GM12878 (cell line): ENCODE results near the gene ADAMTS13. TPM values are rescaled to one million over a fixed set of nuclear protein-coding genes. Genes with fewer than 3 reads are reported as not detected.

Source experiments
- ATF3 ChIP-seq: IDR thresholded peaks from 2 replicates; pipeline ENCODE4 v1.6.1; 2011; ENCODE audit warnings: low read depth, mild to moderate bottlenecking, low read length, moderate library complexity, borderline replicate concordance; ENCODE audit errors: extremely low read depth
- BCL11A ChIP-seq: IDR thresholded peaks from 2 replicates; pipeline ENCODE4 v1.6.1; 2011; ENCODE audit warnings: low read depth, low read length
- CHD2 ChIP-seq: IDR thresholded peaks from 2 replicates; pipeline ENCODE4 v1.6.1; 2011; ENCODE audit warnings: low read depth, low read length, improper control_type of control experiment, borderline replicate concordance
- DPF2 ChIP-seq: fragments of 450-650 bp; IDR thresholded peaks from 2 replicates; pipeline ENCODE4 v1.6.1; 2017; ENCODE audit warnings: mild to moderate bottlenecking
- EGR1 ChIP-seq, 2 experiments: IDR thresholded peaks; 1 replicate in 1 of 2; 2 replicates in 1 of 2; pipeline ENCODE4 v1.6.1; 2011 to 2012; ENCODE audit warnings: low read depth in 2 of 2, low read length in 2 of 2, borderline replicate concordance in 1 of 2, mild to moderate bottlenecking in 1 of 2, moderate library complexity in 1 of 2
- ETV6 ChIP-seq, 2 experiments: fragments of 450-650 bp in 1 of 2; IDR thresholded peaks in 1 of 2; conservative IDR thresholded peaks in 1 of 2; 2 replicates each; pipeline ENCODE4 v1.6.1; 2014; ENCODE audit warnings: antibody characterized with exemption in 1 of 2, borderline replicate concordance in 1 of 2, low read depth in 1 of 2, mild to moderate bottlenecking in 1 of 2, moderate library complexity in 1 of 2
- HDGF ChIP-seq: fragments of 450-650 bp; IDR thresholded peaks from 2 replicates; pipeline ENCODE4 v1.6.1; 2016; ENCODE audit warnings: antibody characterized with exemption
- KDM1A ChIP-seq: fragments of 200-600 bp; sonication (generic); IDR thresholded peaks from 2 replicates; pipeline ENCODE4 v1.6.1; 2016; ENCODE audit warnings: borderline replicate concordance
- MYC ChIP-seq: IDR thresholded peaks from 2 replicates; pipeline ENCODE4 v1.6.1; 2011; ENCODE audit warnings: mild to moderate bottlenecking, low read length, moderate library complexity, inconsistent platforms; ENCODE audit not compliant: insufficient read depth, insufficient replicate concordance, insufficient read length, severe bottlenecking
- NKRF ChIP-seq: fragments of 450-650 bp; conservative IDR thresholded peaks from 2 replicates; pipeline ENCODE4 v1.6.1; 2017; ENCODE audit warnings: mild to moderate bottlenecking, moderate library complexity
- PAX5 ChIP-seq: IDR thresholded peaks from 2 replicates; pipeline ENCODE4 v1.6.1; 2011; ENCODE audit warnings: low read depth, low read length, borderline replicate concordance
- SMC3 ChIP-seq: IDR thresholded peaks from 2 replicates; pipeline ENCODE4 v1.6.1; 2011; ENCODE audit warnings: low read length, improper control_type of control experiment, borderline replicate concordance
- SUPT20H ChIP-seq: IDR thresholded peaks from 2 replicates; pipeline ENCODE4 v1.6.1; 2011; ENCODE audit warnings: low read depth, mild to moderate bottlenecking, low read length, moderate library complexity, borderline replicate concordance; ENCODE audit not compliant: control insufficient read depth
- TBL1XR1 ChIP-seq: IDR thresholded peaks from 2 replicates; pipeline ENCODE4 v1.6.1; 2012; ENCODE audit warnings: low read depth, low read length, improper control_type of control experiment
- YBX1 ChIP-seq: fragments of 450-650 bp; IDR thresholded peaks from 2 replicates; pipeline ENCODE4 v1.6.1; 2016; ENCODE audit warnings: antibody characterized with exemption
- ZNF622 ChIP-seq: fragments of 450-650 bp; IDR thresholded peaks from 2 replicates; pipeline ENCODE4 v1.6.1; 2017; ENCODE audit warnings: mild to moderate bottlenecking, inconsistent platforms
- polyA plus RNA-seq, 11 experiments: library from polyadenylated mRNA; depleted of rRNA in 4 of 11; unstranded in 6 of 11; stranded (reverse) in 5 of 11; fragments of >200 nt; fragmentation: Nextera tagmentation in 4 of 11; fragmentation: Illumina TruSeq in 1 of 11; extraction: Ambion mirVana in 4 of 11; extraction: Trizol in 1 of 11; gene quantifications; 1 replicate in 1 of 11; 2 replicates in 10 of 11; pipeline versions ENCODE4 v1.2.1 to v1.2.3, GENCODE V29; 2011 to 2016; ENCODE audit warnings: inconsistent platforms in 2 of 11, missing spikeins in 2 of 11, low read depth in 1 of 11
- total RNA-seq, 4 experiments: library from RNA; depleted of rRNA in 3 of 4; stranded (reverse); fragments of >200 nt in 3 of 4; fragmentation: Illumina TruSeq in 1 of 4; extraction: Trizol in 1 of 4; gene quantifications; 2 replicates each; pipeline versions ENCODE4 v1.2.1 to v1.2.3, GENCODE V29; 2013 to 2021
- TF ChIP-seq, protein P1 (sequence below): fragments of 450-650 bp; IDR thresholded peaks from 2 replicates; pipeline ENCODE4 v1.6.1; 2018; ENCODE audit warnings: mild to moderate bottlenecking, low read depth, moderate library complexity; ENCODE audit not compliant: partially characterized antibody
- TF ChIP-seq, protein P2 (sequence below): fragments of 450-650 bp; IDR thresholded peaks from 2 replicates; pipeline ENCODE4 v1.6.1; 2017; ENCODE audit warnings: mild to moderate bottlenecking

Gene ADAMTS13
- total and polyA plus RNA-seq, 10 of the 15 experiments (the other 5 are each of a cell fraction or from before 2014, with no cell fraction given), result 0.08 to 2.4 (median 0.28) TPM

DNA sequence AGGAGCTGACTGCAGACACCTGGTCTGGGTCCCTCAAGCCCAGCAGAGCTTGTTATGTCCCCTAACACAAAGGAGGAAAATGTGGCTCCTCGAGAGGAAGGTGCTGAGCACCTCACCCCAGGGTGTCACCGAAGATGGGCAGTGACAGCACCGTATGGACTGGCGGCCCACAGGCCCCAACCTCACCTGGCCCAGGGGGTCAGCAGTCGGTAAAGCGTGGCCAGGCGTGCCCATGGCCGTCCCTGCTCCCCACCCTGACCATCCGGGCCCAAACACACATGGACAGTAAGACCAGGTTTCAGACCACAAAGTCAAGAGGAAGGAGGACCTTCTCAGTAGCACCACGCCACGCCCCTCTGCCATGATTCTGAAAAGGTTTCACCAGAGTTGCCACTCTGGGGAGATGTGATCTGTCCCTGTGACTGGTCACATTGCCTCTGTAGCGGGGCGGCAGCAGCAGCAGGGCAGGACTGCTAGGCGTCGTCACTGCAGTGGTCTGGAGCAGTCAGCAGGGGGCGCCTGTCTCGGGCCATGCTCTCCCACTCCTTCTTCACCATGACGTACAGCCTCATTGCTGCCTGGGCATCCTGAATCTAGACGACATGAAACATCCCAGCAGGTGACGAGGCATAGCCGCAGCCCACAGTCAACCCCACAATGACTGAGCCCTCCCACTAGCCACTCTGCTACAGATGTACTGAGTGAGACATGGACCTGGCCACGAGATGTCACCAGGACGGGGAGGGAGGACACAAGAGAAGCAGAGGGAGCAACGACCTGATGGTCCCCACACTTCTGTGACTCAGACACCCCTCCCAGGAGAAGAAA lies 15.5 kb upstream of the ADAMTS13 start (continued):
- TF ChIP-seq ETV6 (conservative IDR thresholded peaks at IDR 0.05 in 1 of 2, IDR thresholded peaks at IDR 0.05 in 1 of 2; ENCODE audit: borderline replicate concordance in 1 of 2, low read depth in 1 of 2) (no peak), NKRF (no peak), TBL1XR1 (no peak), MYC (no peak), SUPT20H (no peak), KDM1A (no peak), SMC3 (peak; percentile 92), EGR1 (IDR thresholded peaks at IDR 0.05; ENCODE audit: borderline replicate concordance in 1 of 2, low read depth in 2 of 2, low read length in 2 of 2) (no peak), ATF3 (no peak), CHD2 (no peak), BCL11A (no peak), YBX1 (no peak), HDGF (peak; percentile 96), PAX5 (no peak), DPF2 (0 out of 2 replicates have a peak, but pooled peaks have one; percentile 16), ZNF622 (no peak)
- TF ChIP-seq, protein P1, sequence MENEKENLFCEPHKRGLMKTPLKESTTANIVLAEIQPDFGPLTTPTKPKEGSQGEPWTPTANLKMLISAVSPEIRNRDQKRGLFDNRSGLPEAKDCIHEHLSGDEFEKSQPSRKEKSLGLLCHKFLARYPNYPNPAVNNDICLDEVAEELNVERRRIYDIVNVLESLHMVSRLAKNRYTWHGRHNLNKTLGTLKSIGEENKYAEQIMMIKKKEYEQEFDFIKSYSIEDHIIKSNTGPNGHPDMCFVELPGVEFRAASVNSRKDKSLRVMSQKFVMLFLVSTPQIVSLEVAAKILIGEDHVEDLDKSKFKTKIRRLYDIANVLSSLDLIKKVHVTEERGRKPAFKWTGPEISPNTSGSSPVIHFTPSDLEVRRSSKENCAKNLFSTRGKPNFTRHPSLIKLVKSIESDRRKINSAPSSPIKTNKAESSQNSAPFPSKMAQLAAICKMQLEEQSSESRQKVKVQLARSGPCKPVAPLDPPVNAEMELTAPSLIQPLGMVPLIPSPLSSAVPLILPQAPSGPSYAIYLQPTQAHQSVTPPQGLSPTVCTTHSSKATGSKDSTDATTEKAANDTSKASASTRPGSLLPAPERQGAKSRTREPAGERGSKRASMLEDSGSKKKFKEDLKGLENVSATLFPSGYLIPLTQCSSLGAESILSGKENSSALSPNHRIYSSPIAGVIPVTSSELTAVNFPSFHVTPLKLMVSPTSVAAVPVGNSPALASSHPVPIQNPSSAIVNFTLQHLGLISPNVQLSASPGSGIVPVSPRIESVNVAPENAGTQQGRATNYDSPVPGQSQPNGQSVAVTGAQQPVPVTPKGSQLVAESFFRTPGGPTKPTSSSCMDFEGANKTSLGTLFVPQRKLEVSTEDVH, result no peak
- TF ChIP-seq, protein P2, sequence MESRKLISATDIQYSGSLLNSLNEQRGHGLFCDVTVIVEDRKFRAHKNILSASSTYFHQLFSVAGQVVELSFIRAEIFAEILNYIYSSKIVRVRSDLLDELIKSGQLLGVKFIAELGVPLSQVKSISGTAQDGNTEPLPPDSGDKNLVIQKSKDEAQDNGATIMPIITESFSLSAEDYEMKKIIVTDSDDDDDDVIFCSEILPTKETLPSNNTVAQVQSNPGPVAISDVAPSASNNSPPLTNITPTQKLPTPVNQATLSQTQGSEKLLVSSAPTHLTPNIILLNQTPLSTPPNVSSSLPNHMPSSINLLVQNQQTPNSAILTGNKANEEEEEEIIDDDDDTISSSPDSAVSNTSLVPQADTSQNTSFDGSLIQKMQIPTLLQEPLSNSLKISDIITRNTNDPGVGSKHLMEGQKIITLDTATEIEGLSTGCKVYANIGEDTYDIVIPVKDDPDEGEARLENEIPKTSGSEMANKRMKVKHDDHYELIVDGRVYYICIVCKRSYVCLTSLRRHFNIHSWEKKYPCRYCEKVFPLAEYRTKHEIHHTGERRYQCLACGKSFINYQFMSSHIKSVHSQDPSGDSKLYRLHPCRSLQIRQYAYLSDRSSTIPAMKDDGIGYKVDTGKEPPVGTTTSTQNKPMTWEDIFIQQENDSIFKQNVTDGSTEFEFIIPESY, result peak; percentile 62; the same call in 1 of the 2 replicates
